NB4 (cell line): ENCODE results near the gene DIAPH3.

Experiments
- DNase-seq: peaks from one replicate; pipeline ENCODE4 v3.0.0; 2010; ENCODE audit warnings: low read depth
- H3K4me3 ChIP-seq: one replicate; pipeline ENCODE4 v1.5.1; 2011; ENCODE audit warnings: mild to moderate bottlenecking, low read depth, low read length, moderate library complexity
- MYC ChIP-seq: IDR thresholded peaks from 2 replicates; pipeline ENCODE4 v1.6.1; 2011; ENCODE audit warnings: low read depth, low read length
- POLR2A ChIP-seq: IDR thresholded peaks from 2 replicates; pipeline ENCODE4 v1.6.1; 2011; ENCODE audit warnings: mild to moderate bottlenecking; ENCODE audit not compliant: insufficient read length; ENCODE audit errors: extremely low read depth
- TF ChIP-seq, protein P1 (sequence below): IDR thresholded peaks from 2 replicates; pipeline ENCODE4 v1.6.1; 2011; ENCODE audit warnings: low read depth, low read length
- TF ChIP-seq, protein P2 (sequence below): IDR thresholded peaks from one replicate; pipeline ENCODE4 v1.5.1; 2012; ENCODE audit warnings: low read depth, low read length

Gene DIAPH3

DNA sequence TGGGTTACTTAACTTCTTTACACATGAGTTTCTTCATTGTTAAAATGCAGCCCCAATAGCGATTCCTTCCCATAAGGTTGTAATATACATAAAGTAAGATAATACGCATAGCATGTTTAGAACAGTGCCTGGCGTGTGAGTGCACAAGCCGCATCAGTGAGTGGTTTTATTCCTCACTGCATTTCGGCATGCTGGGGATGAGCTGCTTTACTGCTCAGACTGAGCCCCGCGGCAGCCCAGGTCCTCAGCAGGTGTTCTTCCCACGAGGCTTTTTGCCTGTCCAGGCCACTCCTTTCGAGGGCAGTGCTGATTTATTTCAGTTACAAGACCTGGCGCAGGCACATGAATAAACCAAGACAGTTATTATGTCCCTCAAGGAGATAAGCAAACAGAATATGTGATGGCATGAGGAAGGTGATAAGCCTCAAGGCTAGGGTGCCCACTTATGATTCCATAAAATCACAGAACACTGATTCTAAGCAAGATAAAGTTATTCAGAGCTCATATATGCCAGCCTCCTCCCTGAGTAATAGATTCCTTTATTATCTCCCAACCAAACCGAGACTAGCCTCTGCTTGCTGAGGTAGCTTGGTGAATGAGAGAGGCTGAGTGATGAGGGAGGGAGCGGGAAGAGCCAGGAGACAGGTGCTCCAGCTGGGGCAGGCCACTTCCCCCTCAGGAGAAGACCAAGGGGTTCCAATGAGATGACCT, 505.5 kb downstream of the DIAPH3 start:
- DNase-seq: no peak
- no peak overlapping the region for H3K4me3 ChIP-seq
- TF ChIP-seq, protein P1, sequence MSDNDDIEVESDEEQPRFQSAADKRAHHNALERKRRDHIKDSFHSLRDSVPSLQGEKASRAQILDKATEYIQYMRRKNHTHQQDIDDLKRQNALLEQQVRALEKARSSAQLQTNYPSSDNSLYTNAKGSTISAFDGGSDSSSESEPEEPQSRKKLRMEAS: no peak
- TF ChIP-seq MYC (no peak), POLR2A (no peak)
- TF ChIP-seq, protein P2, sequence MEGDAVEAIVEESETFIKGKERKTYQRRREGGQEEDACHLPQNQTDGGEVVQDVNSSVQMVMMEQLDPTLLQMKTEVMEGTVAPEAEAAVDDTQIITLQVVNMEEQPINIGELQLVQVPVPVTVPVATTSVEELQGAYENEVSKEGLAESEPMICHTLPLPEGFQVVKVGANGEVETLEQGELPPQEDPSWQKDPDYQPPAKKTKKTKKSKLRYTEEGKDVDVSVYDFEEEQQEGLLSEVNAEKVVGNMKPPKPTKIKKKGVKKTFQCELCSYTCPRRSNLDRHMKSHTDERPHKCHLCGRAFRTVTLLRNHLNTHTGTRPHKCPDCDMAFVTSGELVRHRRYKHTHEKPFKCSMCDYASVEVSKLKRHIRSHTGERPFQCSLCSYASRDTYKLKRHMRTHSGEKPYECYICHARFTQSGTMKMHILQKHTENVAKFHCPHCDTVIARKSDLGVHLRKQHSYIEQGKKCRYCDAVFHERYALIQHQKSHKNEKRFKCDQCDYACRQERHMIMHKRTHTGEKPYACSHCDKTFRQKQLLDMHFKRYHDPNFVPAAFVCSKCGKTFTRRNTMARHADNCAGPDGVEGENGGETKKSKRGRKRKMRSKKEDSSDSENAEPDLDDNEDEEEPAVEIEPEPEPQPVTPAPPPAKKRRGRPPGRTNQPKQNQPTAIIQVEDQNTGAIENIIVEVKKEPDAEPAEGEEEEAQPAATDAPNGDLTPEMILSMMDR: no peak

DNA sequence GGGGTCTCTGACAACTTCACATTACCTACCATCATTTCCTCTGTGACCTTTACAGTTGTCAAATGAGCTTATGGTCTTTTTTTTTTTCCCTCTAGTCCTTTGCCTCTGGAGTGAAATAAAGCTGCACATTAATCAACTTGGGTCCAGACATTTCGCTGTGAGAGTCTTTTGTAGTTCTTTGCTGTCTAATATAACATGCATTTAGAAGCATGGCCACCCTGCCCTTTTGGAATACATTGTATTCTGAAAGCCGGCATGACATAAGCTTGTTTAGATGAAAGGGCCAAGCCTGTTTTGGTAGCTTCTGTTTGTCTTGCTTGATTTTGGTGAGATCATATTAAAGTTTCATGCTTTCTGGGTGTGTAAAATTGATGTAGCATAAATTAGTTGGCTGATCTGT, 509.8 kb downstream of the DIAPH3 start:
- no peak for DNase-seq
- TF ChIP-seq POLR2A: no peak
- TF ChIP-seq, protein P1: no peak
- no peak for TF ChIP-seq MYC
- TF ChIP-seq, protein P2: no peak
- H3K4me3 ChIP-seq: no peak overlapping the region

DNA sequence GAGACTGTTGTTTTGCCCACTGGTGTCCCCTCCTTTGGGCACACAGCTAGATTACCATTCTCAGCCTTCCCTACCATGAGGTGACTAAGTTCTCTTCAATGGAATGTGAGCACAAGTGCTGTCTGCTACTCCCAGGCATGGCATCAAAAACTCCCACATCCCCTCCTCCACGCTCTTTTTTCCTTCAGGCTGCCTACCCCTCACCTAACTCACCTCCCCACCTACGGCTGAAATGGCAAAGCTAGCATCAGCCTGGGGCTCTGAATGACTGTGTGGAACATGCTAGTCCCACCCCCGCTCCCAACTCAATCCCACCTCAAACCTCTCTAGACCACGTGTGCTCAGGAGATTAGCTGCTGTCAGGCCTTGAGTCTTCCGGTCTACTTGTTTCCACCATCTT, 512.2 kb downstream of the DIAPH3 start:
- TF ChIP-seq POLR2A (no peak), MYC (no peak)
- TF ChIP-seq, protein P1: no peak
- TF ChIP-seq, protein P2: no peak

DNA sequence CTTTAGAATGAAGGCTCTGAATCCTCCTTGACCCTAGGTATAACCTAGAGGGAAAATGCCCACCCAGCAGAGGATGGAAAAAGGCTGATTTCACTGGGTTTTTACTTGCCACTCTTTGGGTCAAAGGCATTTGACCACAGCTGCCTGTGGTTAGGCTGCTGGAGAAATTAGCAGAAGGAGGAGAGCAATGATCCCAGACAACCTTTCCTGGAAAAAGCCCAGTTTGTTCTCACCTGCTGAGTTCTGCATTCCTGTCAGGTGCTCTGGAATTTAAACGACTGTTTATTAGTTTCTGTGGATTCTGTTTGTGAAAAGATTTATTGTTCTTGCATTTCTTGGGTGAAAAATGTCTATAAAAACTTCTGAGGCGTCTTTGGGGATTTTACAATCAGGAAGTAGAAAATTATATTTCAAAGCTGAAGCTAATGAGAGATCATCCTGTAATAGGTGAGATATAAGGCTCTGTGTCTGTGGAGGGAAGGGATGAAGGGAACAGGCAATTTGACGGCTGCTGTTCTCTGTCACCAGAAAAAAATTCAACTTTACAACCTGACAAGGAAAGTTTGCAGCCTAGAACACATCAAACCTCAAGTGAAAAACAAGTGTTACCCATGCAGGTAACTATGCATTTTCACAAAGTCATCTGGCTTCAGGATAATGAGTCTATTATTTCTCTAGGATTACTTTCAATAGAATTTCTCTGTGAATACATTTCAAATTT, 519.7 kb downstream of the DIAPH3 start:
- TF ChIP-seq, protein P2: no peak
- TF ChIP-seq MYC (no peak), POLR2A (no peak)
- TF ChIP-seq, protein P1: no peak
- no peak for DNase-seq
- H3K4me3 ChIP-seq: no peak overlapping the region

More for the DNA sequence above, 512.2 kb downstream of the DIAPH3 start:
- no peak overlapping the region for H3K4me3 ChIP-seq
- DNase-seq: no peak

DNA sequence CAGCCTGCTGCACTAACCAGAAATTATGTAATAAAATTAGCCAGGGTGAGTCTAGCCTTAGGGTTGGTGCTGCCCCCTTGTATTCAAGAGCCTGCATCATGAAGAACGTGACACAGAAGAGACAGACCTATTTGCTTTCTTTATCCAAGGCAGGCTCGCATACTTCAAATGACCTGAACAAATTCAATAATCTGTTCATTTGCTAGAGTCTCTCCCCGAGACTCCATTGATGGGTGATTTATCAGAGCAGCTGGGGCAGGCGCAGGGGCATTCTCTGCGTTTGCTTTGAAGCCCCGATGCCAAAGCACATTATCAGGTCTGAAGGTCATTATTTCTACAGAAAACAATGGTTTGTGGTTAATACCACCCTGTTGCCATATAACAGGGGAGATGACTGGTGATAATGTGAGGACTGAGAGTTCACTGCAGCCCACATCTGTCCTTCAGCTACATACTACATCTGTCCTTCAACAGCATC, 520.3 kb downstream of the DIAPH3 start:
- DNase-seq: no peak
- H3K4me3 ChIP-seq: no peak overlapping the region
- no peak for TF ChIP-seq MYC
- TF ChIP-seq, protein P1: no peak
- TF ChIP-seq POLR2A: no peak
- TF ChIP-seq, protein P2: no peak
